DMS153 (cell line): ENCODE data around the gene PICK1.
"Not testable (repeated sequence)": the region's sequence is repeated elsewhere in the genome, so short reads cannot be mapped to it uniquely, and the experiment has no call there.

Experiments used
- DNase-seq: peaks from one replicate; lab custom pipeline; 2025; lab: John Stamatoyannopoulos, UW

Gene PICK1

DNA sequence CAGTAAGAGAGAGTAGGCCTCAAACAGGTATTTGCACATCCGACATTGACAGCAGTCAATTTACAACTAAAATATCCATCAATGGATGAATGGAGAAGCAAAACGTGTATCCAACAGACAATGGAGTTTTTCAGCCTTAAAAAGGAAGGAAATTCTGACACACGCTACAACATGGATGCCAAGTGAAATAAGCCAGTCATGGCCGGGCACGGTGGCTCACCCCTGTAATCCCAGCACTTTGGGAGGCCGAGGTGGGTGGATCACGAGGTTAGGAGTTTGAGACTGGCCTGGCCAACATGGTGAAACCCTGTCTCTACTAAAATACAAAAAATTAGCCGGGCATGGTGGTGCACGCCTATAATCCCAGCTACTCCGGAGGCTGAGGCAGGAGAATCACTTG is 60.4 kb downstream of the PICK1 start:
- not testable (repeated sequence) for DNase-seq

- no peak for DNase-seq
These were observed 61.0 kb downstream of the PICK1 start for GRCh38 chr22:38118182-38118581.

DNA sequence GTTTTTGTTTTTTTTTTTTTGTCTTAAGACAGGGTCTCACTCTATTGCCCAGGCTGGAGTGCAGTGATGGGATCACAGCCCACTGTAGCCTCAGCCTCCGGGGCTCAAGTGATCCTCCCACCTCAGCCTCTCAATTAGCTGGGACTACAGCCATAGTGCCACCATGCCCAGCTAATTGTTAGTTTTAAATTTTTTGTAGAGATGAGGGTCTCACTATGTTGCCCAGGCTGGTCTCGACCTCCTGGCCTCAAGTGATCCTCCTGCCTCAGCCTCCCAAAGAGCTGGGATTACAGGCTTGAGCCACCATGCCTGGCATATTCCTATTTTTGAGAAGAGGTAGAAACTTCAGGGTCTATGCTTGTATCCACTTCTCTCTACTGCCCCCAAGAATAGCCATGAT is 61.5 kb downstream of the PICK1 start:
- not testable (repeated sequence) for DNase-seq

GRCh38 chr22:38120359-38121110 is 63.3 kb downstream of the PICK1 start:
- DNase-seq = no peak

GRCh38 chr22:38122616-38123015 is 65.4 kb downstream of the PICK1 start:
- no peak for DNase-seq

- no peak for DNase-seq
These were observed 67.2 kb downstream of the PICK1 start for GRCh38 chr22:38124236-38124974.

DNA sequence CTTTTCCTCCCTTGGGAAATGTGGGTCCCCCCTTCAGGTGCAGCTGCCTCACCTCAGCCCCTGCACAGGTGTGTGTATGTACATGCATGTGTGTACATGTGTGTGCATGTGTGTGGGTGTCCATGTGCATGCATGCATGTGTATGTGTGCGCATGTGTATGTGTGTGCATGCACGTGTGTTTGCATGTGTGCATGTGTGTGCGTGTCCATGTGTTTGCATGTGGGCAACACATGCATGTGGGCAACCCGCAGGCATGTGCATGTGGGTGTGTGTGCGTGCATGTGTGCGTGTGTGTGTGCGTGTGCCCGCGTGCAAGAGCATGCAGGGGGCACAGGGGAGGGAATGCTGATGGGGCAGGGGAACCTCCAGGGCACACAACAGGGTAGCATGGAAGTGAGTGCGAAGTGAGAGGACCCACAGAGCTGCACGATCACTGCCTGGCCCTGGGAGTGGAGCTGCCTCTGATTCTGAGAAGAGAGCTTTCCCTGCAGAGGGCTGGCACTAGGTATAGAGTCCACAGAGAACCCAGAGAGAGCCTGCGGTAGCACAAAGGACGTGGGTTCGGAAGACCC is 67.9 kb downstream of the PICK1 start:
- no peak for DNase-seq
